NCI-H526 (cell line): ENCODE measurements around the gene RALGAPA1.
"Not testable (repeated sequence)": the region's sequence is repeated elsewhere in the genome, so short reads cannot be mapped to it uniquely, and the experiment has no call there.

Source experiments
- DNase-seq, 2 experiments: peaks; one replicate each; lab custom pipeline; 2025; lab: John Stamatoyannopoulos, UW

RALGAPA1 gene

GRCh38 chr14:35761922-35762321 is 47.2 kb downstream of the RALGAPA1 start:
- DNase-seq: no peak

GRCh38 chr14:35760143-35760542 is 49.0 kb downstream of the RALGAPA1 start:
- DNase-seq: no peak

- DNase-seq: no peak
Measured at GRCh38 chr14:35758523-35759129, 50.5 kb downstream of the RALGAPA1 start.

GRCh38 chr14:35754671-35755070 is 54.4 kb downstream of the RALGAPA1 start:
- DNase-seq: no peak

GRCh38 chr14:35752380-35752779 is 56.7 kb downstream of the RALGAPA1 start:
- DNase-seq: no peak

- no peak for DNase-seq
Measured at GRCh38 chr14:35750202-35750904, 58.7 kb downstream of the RALGAPA1 start.

GRCh38 chr14:35747379-35747778 is 61.7 kb downstream of the RALGAPA1 start:
- DNase-seq: no peak

- no peak for DNase-seq
Measured at GRCh38 chr14:35742442-35742841, 66.7 kb downstream of the RALGAPA1 start.

GRCh38 chr14:35742032-35742371 is 67.1 kb downstream of the RALGAPA1 start:
- DNase-seq: no peak

GRCh38 chr14:35741345-35742031 is 67.6 kb downstream of the RALGAPA1 start:
- DNase-seq: no peak

- DNase-seq: no peak
Measured at GRCh38 chr14:35740215-35740614, 68.9 kb downstream of the RALGAPA1 start.

- DNase-seq: not testable (repeated sequence)
Measured at GRCh38 chr14:35735163-35735562, 73.9 kb downstream of the RALGAPA1 start.

- DNase-seq: not testable (repeated sequence)
Measured at GRCh38 chr14:35733510-35733909, 75.6 kb downstream of the RALGAPA1 start.

- DNase-seq: no peak
Measured at GRCh38 chr14:35730871-35731270, 78.2 kb downstream of the RALGAPA1 start.

GRCh38 chr14:35727764-35728163 is 81.3 kb downstream of the RALGAPA1 start:
- no peak for DNase-seq

GRCh38 chr14:35725930-35726329 is 83.2 kb downstream of the RALGAPA1 start:
- no peak for DNase-seq

GRCh38 chr14:35715079-35715478 is 94.0 kb downstream of the RALGAPA1 start:
- no peak for DNase-seq

- no peak for DNase-seq
Measured at GRCh38 chr14:35712466-35712865, 96.6 kb downstream of the RALGAPA1 start.

- no peak for DNase-seq
Measured at GRCh38 chr14:35708062-35708461, 101.0 kb downstream of the RALGAPA1 start.

- DNase-seq: no peak
Measured at GRCh38 chr14:35705636-35706035, 103.5 kb downstream of the RALGAPA1 start.

- DNase-seq: no peak
Measured at GRCh38 chr14:35704793-35705493, 104.2 kb downstream of the RALGAPA1 start.

GRCh38 chr14:35701531-35701930 is 107.6 kb downstream of the RALGAPA1 start:
- no peak for DNase-seq
